Stomach (tissue), 9 donors: ENCODE results near the gene PCNX1. TPM values are rescaled to one million over a fixed set of nuclear protein-coding genes. Genes with fewer than 3 reads are reported as not detected.

Source experiments
- DNase-seq, 2 donors: peaks; one replicate each; pipeline versions ENCODE4 v3.0.0 to v3.0.0-alpha.2; 2013 to 2019
- H3K27ac ChIP-seq, 5 donors: fragments of 200-600 bp in 4 of 5; sonication (generic) in 4 of 5; one replicate each; pipeline ENCODE4 v1.5.1; 2013 to 2019; ENCODE audit warnings: mild to moderate bottlenecking in 1 of 5, moderate library complexity in 1 of 5
- H3K27me3 ChIP-seq, 3 donors: fragments of 200-600 bp; sonication (generic); one replicate each; pipeline ENCODE4 v1.5.1; 2017 to 2019; ENCODE audit warnings: mixed run types in 1 of 3
- H3K36me3 ChIP-seq, 4 donors: fragments of 200-600 bp; sonication (generic); 1 replicate in 3 of 4; 2 replicates in 1 of 4; pipeline ENCODE4 v1.5.1; 2016 to 2019
- H3K4me1 ChIP-seq, 4 donors: fragments of 200-600 bp; sonication (generic); one replicate each; pipeline ENCODE4 v1.5.1; 2016 to 2019
- H3K4me3 ChIP-seq, 4 donors: fragments of 200-600 bp; sonication (generic) in 3 of 4; one replicate each; pipeline ENCODE4 v1.5.1; 2016 to 2019; ENCODE audit warnings: mild to moderate bottlenecking in 1 of 4
- H3K9me3 ChIP-seq, 4 donors: fragments of 200-600 bp; sonication (generic); one replicate each; pipeline ENCODE4 v1.5.1; 2016 to 2019
- CTCF ChIP-seq, 7 experiments: fragments of 450-650 bp in 4 of 7; fragments of 200-600 bp in 3 of 7; sonication (generic) in 3 of 7; IDR thresholded peaks; one replicate each; pipeline ENCODE4 v1.5.1; 2016 to 2019; ENCODE audit warnings: antibody characterized with exemption in 7 of 7, control low read depth in 2 of 7, mild to moderate bottlenecking in 1 of 7
- EP300 ChIP-seq: sonication (generic); formaldehyde crosslinking; IDR thresholded peaks from one replicate; pipeline ENCODE4 v1.6.1; 2017; ENCODE audit warnings: antibody characterized with exemption
- POLR2A ChIP-seq, 4 donors: fragments of 450-650 bp; IDR thresholded peaks; one replicate each; pipeline ENCODE4 v1.6.1; 2016; ENCODE audit warnings: antibody characterized with exemption in 4 of 4, control low read depth in 2 of 4, mild to moderate bottlenecking in 1 of 4, moderate library complexity in 1 of 4
- POLR2AphosphoS5 ChIP-seq, 3 donors: sonication (generic); formaldehyde crosslinking; IDR thresholded peaks; one replicate each; pipeline ENCODE4 v1.6.1; 2016; ENCODE audit warnings: antibody characterized with exemption in 3 of 3
- WGBS, 5 donors: extraction: QIAGEN DNeasy Blood & Tissue Kit in 3 of 5; methylation state at CpG; one replicate each; pipeline versions ENCODE4 v1.1.5 to v1.1.7; 2013 to 2018; 5-methylcytosine and 5-hydroxymethylcytosine counted together
- intact Hi-C: fragments of 100-400 bp; cut with DNase I; formaldehyde crosslinking; loops from one replicate; pipeline ENCODE4 v1.15.1; 2023; ENCODE audit warnings: low total_unique reads
- polyA plus RNA-seq, 3 donors: library from polyadenylated mRNA; stranded (reverse); fragments of 200-250 nt; gene quantifications; one replicate each; pipeline ENCODE4 v1.2.3, GENCODE V29; 2013
- total RNA-seq, 5 donors: library from RNA; depleted of rRNA; stranded (reverse); fragments of >200 nt; gene quantifications; one replicate each; pipeline versions ENCODE4 v1.1.0 to v1.2.3, GENCODE V29; 2014 to 2016
- donor health status: healthy with polysubstance abuse.
- donor health status: Bipolar disorder and iron deficiency.
- donor health status: healthy.

PCNX1 gene
- total and polyA plus RNA-seq, 8 donors: 2.3 to 198 (median 43.6) TPM

- no peaks in the 10 kb centered on the region for H3K36me3 ChIP-seq
- intact Hi-C loops: no loop called here
- no peak for TF ChIP-seq POLR2A (IDR thresholded peaks at IDR 0.05)
- no peak for TF ChIP-seq POLR2AphosphoS5 (IDR thresholded peaks at IDR 0.05)
- no peak for TF ChIP-seq CTCF (IDR thresholded peaks at IDR 0.05)
- TF ChIP-seq EP300: no peak
Observed at GRCh38 chr14:71130491-71131179, 223.4 kb downstream of the PCNX1 start.

GRCh38 chr14:71133296-71133695 is 226.0 kb downstream of the PCNX1 start:
- no peaks in the 10 kb centered on the region for H3K36me3 ChIP-seq
- no peak overlapping the region for H3K4me3 ChIP-seq
- no peaks in the 10 kb centered on the region for H3K27me3 ChIP-seq
- WGBS, 5 donors: 88 to 96% (median 95%) methylated on average over 8 of the region's 8 CpGs
- TF ChIP-seq POLR2A (IDR thresholded peaks at IDR 0.05) (no peak), POLR2AphosphoS5 (IDR thresholded peaks at IDR 0.05) (no peak), EP300 (no peak), CTCF (IDR thresholded peaks at IDR 0.05) (no peak)
- peaks cover 0 to 7% (median 2%) of the 10 kb centered on the region in 4 donors for H3K4me1 ChIP-seq
- intact Hi-C loops: no loop called here
- H3K27ac ChIP-seq: no peak overlapping the region
- no peak for DNase-seq
- peaks cover 0 to 6% (median 0%) of the 10 kb centered on the region in 4 donors for H3K9me3 ChIP-seq

More at GRCh38 chr14:71130491-71131179, 223.4 kb downstream of the PCNX1 start:
- Histone ChIP-seq H3K4me3 (no peak overlapping the region), H3K4me1 (peaks cover 0 to 7% (median 2%) of the 10 kb centered on the region in 4 donors), H3K27me3 (no peaks in the 10 kb centered on the region), H3K27ac (no peak overlapping the region), H3K9me3 (no peaks in the 10 kb centered on the region)
- 52 to 63% (median 60%) methylated on average over 11 of the region's 11 CpGs for WGBS, 5 donors
- DNase-seq: no peak

GRCh38 chr14:71135496-71135895 is 228.2 kb downstream of the PCNX1 start:
- 94 to 100% (median 95%) methylated on average over 2 of the region's 2 CpGs for WGBS, 5 donors
- TF ChIP-seq EP300 (no peak), POLR2A (IDR thresholded peaks at IDR 0.05) (no peak), CTCF (IDR thresholded peaks at IDR 0.05) (no peak), POLR2AphosphoS5 (IDR thresholded peaks at IDR 0.05) (no peak)
- intact Hi-C loops: loop anchor here (5.0 kb wide), 1 partner anchor 617 kb away; no protein-coding TSS in a partner anchor
- no peak overlapping the region for H3K27ac ChIP-seq
- peaks cover 0 to 6% (median 0%) of the 10 kb centered on the region in 4 donors for H3K9me3 ChIP-seq
- DNase-seq: no peak
- peaks cover 0 to 10% (median 7%) of the 10 kb centered on the region in 4 donors for H3K4me1 ChIP-seq
- no peaks in the 10 kb centered on the region for H3K27me3 ChIP-seq
- H3K4me3 ChIP-seq: no peak overlapping the region
- H3K36me3 ChIP-seq: no peaks in the 10 kb centered on the region

GRCh38 chr14:71135911-71136310 is 228.7 kb downstream of the PCNX1 start:
- no peak for DNase-seq
- intact Hi-C loops: loop anchor here (5.0 kb wide), 1 partner anchor 616 kb away; no protein-coding TSS in a partner anchor

More at GRCh38 chr14:71135911-71136310, 228.7 kb downstream of the PCNX1 start:
- H3K27me3 ChIP-seq: no peaks in the 10 kb centered on the region
- H3K4me3 ChIP-seq: no peak overlapping the region
- no peaks in the 10 kb centered on the region for H3K36me3 ChIP-seq
- no peak overlapping the region for H3K27ac ChIP-seq
- no peak for TF ChIP-seq POLR2AphosphoS5 (IDR thresholded peaks at IDR 0.05)
- H3K4me1 ChIP-seq: peaks cover 0 to 6% (median 5%) of the 10 kb centered on the region in 4 donors
- peaks cover 0 to 6% (median 0%) of the 10 kb centered on the region in 4 donors for H3K9me3 ChIP-seq
- WGBS, 5 donors: 93 to 99% (median 97%) methylated on average over 4 of the region's 4 CpGs
